BE2C (cell line): ENCODE measurements around the gene LDLRAD4.

ENCODE experiments used
- DNase-seq: peaks from one replicate; pipeline ENCODE4 v3.0.0-alpha.2; 2020
- H3K27me3 ChIP-seq: fragments of 250-450 bp; sonication (Bioruptor Pico); 2 replicates; pipeline ENCODE4 v1.5.1; 2020; ENCODE audit warnings: mild to moderate bottlenecking
- H3K36me3 ChIP-seq: fragments of 250-450 bp; sonication (Bioruptor Pico); 2 replicates; pipeline ENCODE4 v1.5.1; 2020; ENCODE audit warnings: mild to moderate bottlenecking
- H3K4me1 ChIP-seq: fragments of 250-450 bp; sonication (Bioruptor Pico); 2 replicates; pipeline ENCODE4 v1.5.1; 2020
- H3K4me3 ChIP-seq: 2 replicates; pipeline ENCODE4 v1.5.1; 2011; ENCODE audit warnings: low read depth, low read length
- H3K9me3 ChIP-seq: fragments of 250-450 bp; sonication (Bioruptor Pico); 2 replicates; pipeline ENCODE4 v1.5.1; 2020
- CTCF ChIP-seq: IDR thresholded peaks from 2 replicates; pipeline ENCODE4 v1.5.1; 2012; ENCODE audit warnings: mild to moderate bottlenecking, low read depth, low read length

LDLRAD4 gene

GRCh38 chr18:13527730-13528129 is 309.2 kb downstream of the LDLRAD4 start:
- no peak for TF ChIP-seq CTCF
- DNase-seq: no peak
- Histone ChIP-seq H3K27me3 (no peaks in the 10 kb centered on the region), H3K36me3 (no peaks in the 10 kb centered on the region), H3K9me3 (no peaks in the 10 kb centered on the region), H3K4me3 (no peak overlapping the region), H3K4me1 (no peaks in the 10 kb centered on the region)

- no peaks in the 10 kb centered on the region for H3K27me3 ChIP-seq
- TF ChIP-seq CTCF: no peak
- DNase-seq: no peak
- H3K9me3 ChIP-seq: no peaks in the 10 kb centered on the region
- H3K36me3 ChIP-seq: no peaks in the 10 kb centered on the region
- no peaks in the 10 kb centered on the region for H3K4me1 ChIP-seq
- H3K4me3 ChIP-seq: no peak overlapping the region
These were observed 310.3 kb downstream of the LDLRAD4 start for GRCh38 chr18:13528739-13529392.

- Histone ChIP-seq H3K27me3 (no peaks in the 10 kb centered on the region), H3K36me3 (no peaks in the 10 kb centered on the region), H3K9me3 (no peaks in the 10 kb centered on the region), H3K4me1 (no peaks in the 10 kb centered on the region), H3K4me3 (no peak overlapping the region)
- no peak for TF ChIP-seq CTCF
- no peak for DNase-seq
These were observed 311.7 kb downstream of the LDLRAD4 start for GRCh38 chr18:13530033-13530878.

GRCh38 chr18:13530879-13531387 is 312.4 kb downstream of the LDLRAD4 start:
- peak; percentile 51 for TF ChIP-seq CTCF
- H3K4me1 ChIP-seq: no peaks in the 10 kb centered on the region
- no peak overlapping the region for H3K4me3 ChIP-seq
- DNase-seq: peak; percentile 26
- no peaks in the 10 kb centered on the region for H3K9me3 ChIP-seq
- no peaks in the 10 kb centered on the region for H3K36me3 ChIP-seq
- H3K27me3 ChIP-seq: no peaks in the 10 kb centered on the region

GRCh38 chr18:13531681-13532325 is 313.2 kb downstream of the LDLRAD4 start:
- DNase-seq: no peak
- Histone ChIP-seq H3K9me3 (no peaks in the 10 kb centered on the region), H3K36me3 (no peaks in the 10 kb centered on the region), H3K4me1 (no peaks in the 10 kb centered on the region), H3K4me3 (no peak overlapping the region), H3K27me3 (no peaks in the 10 kb centered on the region)
- TF ChIP-seq CTCF: no peak
